HL-60 (cell line): ENCODE results near the gene PSMD8.

Experiments used
- GABPA ChIP-seq: IDR thresholded peaks from 2 replicates; pipeline ENCODE4 v1.6.1; 2012; ENCODE audit warnings: low read depth
- TF ChIP-seq, protein P1 (sequence below): IDR thresholded peaks from one replicate; pipeline ENCODE4 v1.5.1; 2011; ENCODE audit warnings: low read length, control low read depth, inconsistent platforms; ENCODE audit not compliant: insufficient read depth

DNA sequence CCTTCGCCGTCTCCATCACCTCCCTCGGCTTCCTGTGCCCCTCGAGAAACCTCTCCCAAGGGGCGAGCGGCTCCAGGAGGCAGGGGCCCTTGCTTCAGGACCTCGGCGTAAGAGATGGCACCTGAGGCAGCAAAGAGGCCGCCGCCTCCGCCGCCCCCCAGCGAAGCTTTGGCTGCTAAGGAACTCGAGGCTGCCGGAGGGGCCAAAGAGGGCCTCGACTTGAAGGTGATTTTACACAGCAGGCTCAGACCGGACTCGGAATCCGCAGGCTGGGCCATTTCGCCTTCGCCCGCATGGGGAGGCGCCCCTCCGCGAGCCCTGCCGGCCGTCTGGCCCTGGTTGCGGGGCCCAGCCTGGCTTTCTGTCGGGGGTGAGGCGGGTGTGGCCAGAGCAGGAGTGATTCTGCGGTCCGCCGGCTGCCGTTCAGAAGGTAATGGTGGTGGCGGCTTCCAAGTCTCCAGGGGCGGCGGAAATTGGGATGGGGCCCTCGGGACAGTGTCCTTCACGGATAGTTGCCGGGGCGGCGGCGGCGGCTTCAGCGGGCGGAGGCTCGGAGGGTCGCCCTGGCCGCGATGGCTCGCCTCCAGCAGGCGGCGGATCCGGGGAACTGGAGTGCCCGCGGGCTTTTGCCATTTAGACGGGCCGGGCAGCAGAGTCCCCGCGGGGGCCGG, 12.1 kb downstream of the PSMD8 start:
- TF ChIP-seq, protein P1, sequence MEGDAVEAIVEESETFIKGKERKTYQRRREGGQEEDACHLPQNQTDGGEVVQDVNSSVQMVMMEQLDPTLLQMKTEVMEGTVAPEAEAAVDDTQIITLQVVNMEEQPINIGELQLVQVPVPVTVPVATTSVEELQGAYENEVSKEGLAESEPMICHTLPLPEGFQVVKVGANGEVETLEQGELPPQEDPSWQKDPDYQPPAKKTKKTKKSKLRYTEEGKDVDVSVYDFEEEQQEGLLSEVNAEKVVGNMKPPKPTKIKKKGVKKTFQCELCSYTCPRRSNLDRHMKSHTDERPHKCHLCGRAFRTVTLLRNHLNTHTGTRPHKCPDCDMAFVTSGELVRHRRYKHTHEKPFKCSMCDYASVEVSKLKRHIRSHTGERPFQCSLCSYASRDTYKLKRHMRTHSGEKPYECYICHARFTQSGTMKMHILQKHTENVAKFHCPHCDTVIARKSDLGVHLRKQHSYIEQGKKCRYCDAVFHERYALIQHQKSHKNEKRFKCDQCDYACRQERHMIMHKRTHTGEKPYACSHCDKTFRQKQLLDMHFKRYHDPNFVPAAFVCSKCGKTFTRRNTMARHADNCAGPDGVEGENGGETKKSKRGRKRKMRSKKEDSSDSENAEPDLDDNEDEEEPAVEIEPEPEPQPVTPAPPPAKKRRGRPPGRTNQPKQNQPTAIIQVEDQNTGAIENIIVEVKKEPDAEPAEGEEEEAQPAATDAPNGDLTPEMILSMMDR: no peak
- TF ChIP-seq GABPA: no peak
